ENCODE data around the gene ADGRE2. TPM values are rescaled to one million over a fixed set of nuclear protein-coding genes. Genes with fewer than 3 reads are reported as not detected.

The ADGRE2 gene
- total RNA-seq, 2 donors from 2014 or later, result 0.07 TPM

- no peaks in the 10 kb centered on the region for H3K27me3 Mint-ChIP-seq (ENCODE audit: insufficient read depth)
- H3K9ac ChIP-seq (ENCODE audit: extremely low read depth, low read length, poor library complexity, severe bottlenecking), result no peak overlapping the region
- no peaks in the 10 kb centered on the region for H3K36me3 ChIP-seq (ENCODE audit: control insufficient read depth, insufficient read depth, low read length)
- no peak overlapping the region for H3K27ac Mint-ChIP-seq
- 68 to 74% methylated on average over 5 to 7 of the region's 8 CpGs for WGBS, 2 experiments (ENCODE audit: insufficient coverage in 1 of 2, insufficient read length in 1 of 2)
- no peaks in the 10 kb centered on the region for H3K4me1 Mint-ChIP-seq
- H3K36me3 Mint-ChIP-seq (ENCODE audit: low read depth), result no peaks in the 10 kb centered on the region
- H3K4me1 ChIP-seq (ENCODE audit: control insufficient read depth, insufficient read depth, low read length), result no peaks in the 10 kb centered on the region
- H3K9me3 Mint-ChIP-seq, result peaks cover 84% of the 10 kb centered on the region
- DNase-seq, result no peak
- H3K4me3 ChIP-seq (ENCODE audit: low read length), result no peak overlapping the region
- no peak for TF ChIP-seq CTCF (conservative IDR thresholded peaks at IDR 0.05)
- H3K4me3 Mint-ChIP-seq, result no peak overlapping the region
- H3K27me3 ChIP-seq (ENCODE audit: control insufficient read depth, insufficient read depth, low read length, poor library complexity, severe bottlenecking), result no peaks in the 10 kb centered on the region
- no peak overlapping the region for H3K27ac ChIP-seq (ENCODE audit: low read depth, low read length)
- H3K9me3 ChIP-seq (ENCODE audit: control insufficient read depth, low read length), result peaks cover 55% of the 10 kb centered on the region
These were observed 40.2 kb upstream of the ADGRE2 start for GRCh38 chr19:14818588-14818987.

GRCh38 chr19:14817052-14817451, 38.7 kb upstream of the ADGRE2 start:
- Histone ChIP-seq H3K4me3 (ENCODE audit: low read length) (no peak overlapping the region), H3K4me1 (ENCODE audit: control insufficient read depth, insufficient read depth, low read length) (no peaks in the 10 kb centered on the region), H3K27me3 (ENCODE audit: control insufficient read depth, insufficient read depth, low read length, poor library complexity, severe bottlenecking) (no peaks in the 10 kb centered on the region), H3K36me3 (ENCODE audit: control insufficient read depth, insufficient read depth, low read length) (no peaks in the 10 kb centered on the region), H3K9ac (ENCODE audit: extremely low read depth, low read length, poor library complexity, severe bottlenecking) (no peak overlapping the region), H3K27ac (ENCODE audit: low read depth, low read length) (no peak overlapping the region), H3K9me3 (ENCODE audit: control insufficient read depth, low read length) (peaks cover 48% of the 10 kb centered on the region)
- Mint-ChIP-seq H3K27ac (no peak overlapping the region), H3K4me1 (no peaks in the 10 kb centered on the region), H3K9me3 (peaks cover 86% of the 10 kb centered on the region), H3K27me3 (ENCODE audit: insufficient read depth) (no peaks in the 10 kb centered on the region), H3K36me3 (ENCODE audit: low read depth) (no peaks in the 10 kb centered on the region), H3K4me3 (no peak overlapping the region)
- no peak for TF ChIP-seq CTCF (conservative IDR thresholded peaks at IDR 0.05)
- 13 to 52% methylated on average over 2 to 3 of the region's 3 CpGs for WGBS, 2 experiments (ENCODE audit: insufficient coverage in 1 of 2, insufficient read length in 1 of 2)
- DNase-seq, result no peak

GRCh38 chr19:14814982-14815652, 36.8 kb upstream of the ADGRE2 start:
- Mint-ChIP-seq H3K9me3 (peaks cover 83% of the 10 kb centered on the region), H3K4me3 (no peak overlapping the region)

More at GRCh38 chr19:14814982-14815652, 36.8 kb upstream of the ADGRE2 start:
- Histone ChIP-seq H3K4me3 (ENCODE audit: low read length) (no peak overlapping the region), H3K27me3 (ENCODE audit: control insufficient read depth, insufficient read depth, low read length, poor library complexity, severe bottlenecking) (no peaks in the 10 kb centered on the region), H3K36me3 (ENCODE audit: control insufficient read depth, insufficient read depth, low read length) (no peaks in the 10 kb centered on the region), H3K27ac (ENCODE audit: low read depth, low read length) (no peak overlapping the region), H3K9ac (ENCODE audit: extremely low read depth, low read length, poor library complexity, severe bottlenecking) (no peak overlapping the region), H3K4me1 (ENCODE audit: control insufficient read depth, insufficient read depth, low read length) (no peaks in the 10 kb centered on the region), H3K9me3 (ENCODE audit: control insufficient read depth, low read length) (peaks cover 46% of the 10 kb centered on the region)
- no peak for DNase-seq
- H3K36me3 Mint-ChIP-seq (ENCODE audit: low read depth), result no peaks in the 10 kb centered on the region
- H3K4me1 Mint-ChIP-seq, result no peaks in the 10 kb centered on the region
- 60% methylated on average over 2 of the region's 2 CpGs; no CpG with 5 or more reads in 1 of the 2 experiments for WGBS, 2 experiments (ENCODE audit: insufficient coverage in 1 of 2, insufficient read length in 1 of 2)
- no peak overlapping the region for H3K27ac Mint-ChIP-seq
- H3K27me3 Mint-ChIP-seq (ENCODE audit: insufficient read depth), result no peaks in the 10 kb centered on the region
- no peak for TF ChIP-seq CTCF (conservative IDR thresholded peaks at IDR 0.05)

Data from endodermal cell (in vitro differentiated cells).